Measurements from ENCODE around the gene EFHB. TPM values are rescaled to one million over a fixed set of nuclear protein-coding genes. Genes with fewer than 3 reads are reported as not detected.
"Not testable (repeated sequence)": the region's sequence is repeated elsewhere in the genome, so short reads cannot be mapped to it uniquely, and the experiment has no call there.

The EFHB gene, protein sequence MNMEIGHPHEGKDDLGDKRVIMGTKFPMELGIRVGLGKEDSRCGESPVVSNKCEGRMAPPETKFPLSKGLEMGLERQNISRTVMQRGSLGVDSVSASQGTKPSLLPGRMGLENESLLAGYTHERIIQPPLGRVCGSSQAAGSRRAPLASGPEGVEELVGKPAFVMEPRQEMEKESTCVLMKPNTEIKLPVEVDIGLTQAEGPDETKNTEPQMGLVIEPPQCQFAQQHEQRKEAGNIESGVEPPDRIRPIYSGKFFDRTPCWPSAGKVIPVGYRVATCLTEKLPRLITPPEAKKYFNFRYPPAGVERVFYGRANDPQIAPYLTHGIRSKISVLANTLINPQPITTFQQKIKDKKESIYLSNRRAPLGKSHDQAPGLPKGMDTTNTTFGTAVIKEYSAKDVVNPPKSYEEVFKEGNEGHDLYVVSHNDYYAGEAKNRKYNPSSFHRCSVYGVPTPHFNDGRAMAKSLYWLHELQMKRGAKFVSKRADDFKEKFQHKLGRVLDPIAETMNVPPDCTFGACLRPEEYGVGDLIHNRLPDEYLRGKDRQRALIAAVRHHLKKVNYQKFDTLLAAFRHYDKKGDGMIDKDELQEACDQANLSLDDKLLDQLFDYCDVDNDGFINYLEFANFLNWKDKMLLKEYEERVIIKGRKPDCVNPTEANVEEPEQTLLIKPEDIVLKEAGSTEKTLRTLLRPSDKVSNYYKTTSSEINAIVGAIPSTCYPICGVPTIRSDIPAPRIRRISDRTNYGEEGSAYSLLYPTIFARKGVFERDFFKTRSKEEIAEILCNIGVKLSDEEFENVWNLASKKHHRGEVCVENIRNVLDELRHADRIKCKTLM
- total RNA-seq (2014; rRNA removed; shearing (Covaris generic); ENCODE audit: low replicate concordance) = not detected in 2 replicates

DNA sequence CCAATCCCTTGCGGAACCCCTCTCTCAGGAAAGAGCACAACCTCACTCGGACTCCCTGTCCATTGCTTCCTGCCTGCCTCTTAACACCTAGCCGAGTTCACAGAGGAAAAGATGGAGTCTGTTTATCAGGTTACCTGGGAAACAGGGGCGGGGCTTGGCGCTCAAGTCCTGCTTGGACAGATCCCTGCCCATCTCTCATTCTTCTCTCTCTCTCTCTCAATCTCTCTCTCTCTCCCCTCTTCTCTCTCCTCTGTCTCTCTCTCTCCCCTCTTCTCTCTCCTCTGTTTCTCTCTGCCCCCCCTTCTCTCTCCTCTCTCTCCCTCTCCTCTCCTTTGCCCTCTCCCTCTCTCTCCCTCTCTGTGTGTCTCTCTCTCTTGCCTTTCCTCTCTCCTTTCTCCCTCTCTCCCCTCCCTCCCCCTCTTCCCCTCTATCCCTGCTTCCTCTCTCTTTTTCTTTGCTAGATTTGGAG, at the start of gene EFHB:
Gene EFHB, minus strand, starts transcription at position 120 of the 469 bp plus-strand sequence. CDS start 199 bp downstream, outside the sequence.
- Histone ChIP-seq H3K27me3 (no peaks in the 10 kb centered on the region), H3K4me3 (no peak within 1 kb of the TSS), H3K36me3 (no peaks in the 10 kb centered on the region), H3K9me3 (no peaks in the 10 kb centered on the region)
- peak; percentile 9 for DNase-seq

DNA sequence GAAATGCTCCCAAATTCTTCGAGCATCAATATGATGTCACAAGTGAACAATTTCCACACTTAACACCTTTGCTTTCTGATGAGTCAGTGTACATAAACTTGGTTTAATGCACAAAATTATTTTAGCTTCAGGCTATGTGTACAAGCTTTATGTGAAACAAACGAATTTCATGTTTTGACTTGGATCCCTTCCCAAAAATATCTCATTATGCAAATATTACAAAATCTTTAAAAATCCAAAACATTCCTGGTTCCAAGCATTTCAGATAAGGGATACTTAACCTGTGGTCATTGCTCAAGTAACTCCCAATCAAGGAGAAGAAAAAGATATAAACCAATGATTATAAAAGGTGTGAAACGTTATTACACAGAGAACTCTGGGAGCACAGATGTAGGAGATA, 38.0 kb upstream of the EFHB start:
- no peak overlapping the region for H3K4me3 ChIP-seq
- H3K9me3 ChIP-seq = no peaks in the 10 kb centered on the region
- no peak for DNase-seq
- H3K27me3 ChIP-seq = no peaks in the 10 kb centered on the region
- H3K36me3 ChIP-seq = peaks cover 9% of the 10 kb centered on the region

DNA sequence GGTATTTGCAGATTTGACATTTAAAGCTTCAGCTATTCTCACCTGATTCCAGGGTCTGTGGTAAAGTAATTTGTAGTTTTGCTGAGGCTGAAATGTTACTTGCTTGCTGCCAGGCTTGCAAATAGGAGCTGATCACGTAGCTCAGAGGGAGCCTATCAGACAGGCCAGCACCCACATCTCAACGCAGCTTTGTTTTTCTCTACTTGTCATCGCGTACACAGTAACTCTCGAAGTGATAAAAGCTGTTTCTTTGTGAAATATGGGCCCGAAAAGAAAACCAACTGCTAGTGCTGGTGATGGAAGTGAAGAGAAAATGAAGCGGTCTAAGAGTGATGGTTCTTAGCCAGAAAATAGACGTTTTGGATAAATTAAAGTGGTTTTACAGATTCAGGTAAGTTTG, 36.3 kb upstream of the EFHB start:
- Histone ChIP-seq H3K9me3 (no peaks in the 10 kb centered on the region), H3K4me3 (no peak overlapping the region), H3K27me3 (no peaks in the 10 kb centered on the region), H3K36me3 (peaks cover 2% of the 10 kb centered on the region)
- no peak for DNase-seq

DNA sequence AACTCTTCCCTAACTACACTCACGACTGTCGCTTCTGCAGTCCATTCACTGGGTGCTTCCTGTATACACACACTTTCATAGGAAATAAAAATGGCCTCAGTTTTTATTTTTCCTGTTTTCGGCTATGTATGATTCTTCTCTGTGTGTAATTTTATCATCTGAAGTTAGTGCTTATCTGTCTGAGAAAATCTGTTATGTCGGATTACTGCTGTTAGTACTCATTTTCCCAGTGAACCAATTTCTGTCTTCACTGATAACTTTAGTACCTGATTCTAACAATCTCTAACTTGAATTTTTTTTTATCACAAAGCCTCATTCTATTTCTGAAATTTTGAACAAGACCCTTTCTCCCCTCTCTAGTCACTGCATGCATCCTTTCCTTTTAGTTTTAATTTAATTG, 33.8 kb upstream of the EFHB start:
- Histone ChIP-seq H3K9me3 (no peaks in the 10 kb centered on the region), H3K27me3 (no peaks in the 10 kb centered on the region), H3K36me3 (no peaks in the 10 kb centered on the region; the same call in 1 of the 2 replicates), H3K4me3 (no peak overlapping the region)
- DNase-seq = no peak

DNA sequence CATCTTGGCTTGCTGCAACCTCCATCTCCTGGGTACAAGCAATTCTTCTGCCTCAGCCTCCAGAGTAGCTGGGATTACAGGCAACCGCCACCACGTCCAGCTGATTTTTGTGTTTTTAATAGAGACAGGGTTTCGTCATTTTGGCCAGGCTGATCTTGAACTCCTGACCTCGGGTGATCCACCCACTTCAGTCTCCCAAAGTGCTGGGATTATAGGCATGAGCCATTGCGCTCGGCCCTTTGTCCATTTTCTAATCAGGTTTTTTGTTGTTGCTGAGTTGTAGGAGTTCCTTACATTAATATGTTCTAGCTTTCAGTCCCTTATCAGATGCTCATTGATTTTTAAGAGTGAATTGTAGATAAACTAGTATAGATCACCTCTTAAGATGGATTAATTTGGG, 33.2 kb upstream of the EFHB start:
- Histone ChIP-seq H3K27me3 (no peaks in the 10 kb centered on the region), H3K9me3 (no peaks in the 10 kb centered on the region), H3K4me3 (no peak overlapping the region), H3K36me3 (no peaks in the 10 kb centered on the region; the same call in 1 of the 2 replicates)
- no peak for DNase-seq

DNA sequence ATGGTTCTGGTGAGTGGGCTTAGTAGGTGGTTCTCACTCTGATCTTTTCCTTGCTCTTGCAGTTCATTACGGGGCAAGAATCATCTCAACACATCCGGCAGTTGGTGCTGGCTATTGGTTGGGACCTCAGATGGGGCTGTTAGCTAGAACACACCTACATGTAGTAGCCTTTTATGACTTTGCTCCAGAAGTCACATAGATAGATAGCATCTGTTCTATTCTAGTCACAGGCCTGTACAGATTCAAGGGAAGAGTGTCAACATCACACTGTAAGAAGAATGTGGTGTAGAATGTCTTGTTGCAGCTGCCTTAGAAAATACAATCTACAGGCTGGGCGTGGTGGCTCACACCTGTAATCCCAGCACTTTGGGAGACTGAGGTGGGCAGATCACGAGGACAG, 27.9 kb upstream of the EFHB start:
- H3K27me3 ChIP-seq = no peaks in the 10 kb centered on the region
- H3K36me3 ChIP-seq = no peaks in the 10 kb centered on the region; the same call in 1 of the 2 replicates
- H3K9me3 ChIP-seq = no peaks in the 10 kb centered on the region
- DNase-seq = no peak
- no peak overlapping the region for H3K4me3 ChIP-seq

DNA sequence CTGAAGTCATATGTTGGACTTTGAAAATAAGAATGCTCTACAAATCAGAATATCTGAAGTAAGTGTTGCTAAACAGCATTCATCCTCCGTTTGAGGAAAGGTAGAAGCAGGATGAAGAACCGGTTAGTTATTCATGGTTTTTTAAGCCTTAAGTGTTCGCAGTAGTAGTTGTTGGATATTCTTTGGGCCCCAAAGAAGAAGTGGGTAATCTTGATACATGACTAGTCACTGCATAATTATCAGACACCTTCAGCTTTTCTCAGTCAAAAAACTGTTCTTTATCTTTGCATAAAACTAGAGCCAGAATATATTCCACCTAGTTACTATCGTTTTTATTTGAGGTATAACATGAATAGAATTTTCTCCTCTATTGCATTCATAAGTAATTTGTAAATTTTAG, 26.7 kb upstream of the EFHB start:
- H3K4me3 ChIP-seq = no peak overlapping the region
- no peaks in the 10 kb centered on the region for H3K27me3 ChIP-seq
- DNase-seq = no peak
- no peaks in the 10 kb centered on the region for H3K9me3 ChIP-seq
- no peaks in the 10 kb centered on the region; the same call in 1 of the 2 replicates for H3K36me3 ChIP-seq

DNA sequence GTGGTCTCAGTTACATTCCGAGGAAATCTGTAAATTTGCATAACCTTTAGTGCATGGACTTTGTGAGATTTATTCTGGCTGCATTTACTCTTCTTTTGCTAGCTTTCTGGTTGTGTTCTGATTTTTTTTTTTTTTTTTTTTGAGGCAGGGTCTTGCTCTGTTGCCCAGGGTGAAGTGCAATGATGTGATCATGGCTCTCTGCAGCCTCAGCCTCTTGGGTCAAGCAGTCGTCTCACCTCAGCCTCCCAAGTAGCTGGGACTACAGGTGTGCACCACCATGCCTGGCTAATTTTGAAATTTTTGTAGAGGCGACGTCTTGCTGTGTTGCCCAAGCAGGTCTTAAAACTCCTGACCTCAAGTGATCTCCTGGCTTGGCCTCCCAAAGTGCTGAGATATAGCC, 25.5 kb upstream of the EFHB start:
- Histone ChIP-seq H3K4me3 (no peak overlapping the region), H3K27me3 (no peaks in the 10 kb centered on the region), H3K9me3 (no peaks in the 10 kb centered on the region), H3K36me3 (no peaks in the 10 kb centered on the region; the same call in 1 of the 2 replicates)
- no peak for DNase-seq

DNA sequence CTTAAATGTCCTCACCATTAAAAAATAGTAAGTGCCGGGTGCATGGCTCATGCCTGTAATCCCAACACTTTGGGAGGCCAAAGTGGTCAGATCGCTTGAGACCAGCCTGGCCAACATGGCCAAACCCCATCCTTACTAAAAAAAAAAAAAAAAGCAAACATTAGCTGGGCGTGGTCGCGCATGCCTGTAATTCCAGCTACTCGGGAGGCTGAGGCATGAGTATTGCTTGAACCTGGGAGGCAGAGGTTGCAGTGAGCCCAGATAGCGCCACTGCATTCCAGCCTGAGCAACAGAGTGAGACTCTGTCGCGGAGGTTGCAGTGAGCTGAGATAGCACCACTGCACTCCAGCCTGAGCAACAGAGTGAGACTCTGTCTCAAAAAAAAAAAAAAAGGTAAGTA, 23.3 kb upstream of the EFHB start:
- not testable (repeated sequence) for H3K9me3 ChIP-seq, H3K36me3 ChIP-seq, DNase-seq, H3K27me3 ChIP-seq, H3K4me3 ChIP-seq

DNA sequence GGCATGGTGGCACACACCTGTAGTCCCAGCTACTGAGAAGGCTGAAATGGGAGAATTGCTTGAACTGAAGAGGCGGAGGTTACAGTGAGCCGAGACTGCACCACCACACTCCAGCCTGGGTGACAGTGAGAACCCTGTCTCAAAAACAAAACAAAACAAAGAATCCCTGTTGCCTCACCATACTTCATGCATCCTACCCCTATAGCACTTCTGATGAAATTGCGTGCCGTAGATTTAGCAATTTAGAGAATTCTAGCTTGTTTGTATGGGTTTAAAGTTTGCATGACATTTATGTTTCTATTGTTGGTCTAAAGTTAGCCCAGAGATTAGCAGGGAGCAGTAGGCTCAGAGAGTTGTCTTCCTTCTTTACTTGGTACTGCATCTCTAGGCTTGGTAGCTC, 20.7 kb upstream of the EFHB start:
- H3K9me3 ChIP-seq = no peaks in the 10 kb centered on the region
- H3K4me3 ChIP-seq = no peak overlapping the region
- no peaks in the 10 kb centered on the region for H3K27me3 ChIP-seq
- DNase-seq = no peak
- peaks cover 9% of the 10 kb centered on the region; the same call in 1 of the 2 replicates for H3K36me3 ChIP-seq

DNA sequence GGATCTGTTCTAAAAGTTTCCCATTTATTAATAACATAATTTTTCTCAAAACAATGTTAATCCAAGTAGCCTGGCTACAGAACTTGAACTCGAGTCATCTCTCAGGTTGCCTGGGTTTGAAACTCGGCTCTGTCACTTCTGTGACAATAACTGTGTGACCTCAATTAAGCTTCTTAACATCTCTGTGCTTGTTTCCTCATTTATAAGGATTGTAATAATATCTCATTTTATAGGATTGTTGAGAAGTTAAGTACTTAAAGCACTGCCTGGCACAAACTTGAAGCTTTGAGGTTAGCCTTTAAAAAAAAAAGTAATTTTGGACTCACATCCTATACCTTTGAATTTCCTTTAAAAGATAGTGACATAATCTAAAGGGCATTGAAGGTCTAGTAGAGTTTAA, 16.3 kb upstream of the EFHB start:
- Histone ChIP-seq H3K27me3 (no peaks in the 10 kb centered on the region), H3K9me3 (no peaks in the 10 kb centered on the region), H3K36me3 (peaks cover 12% of the 10 kb centered on the region; the same call in 1 of the 2 replicates), H3K4me3 (no peak overlapping the region)
- no peak for DNase-seq

DNA sequence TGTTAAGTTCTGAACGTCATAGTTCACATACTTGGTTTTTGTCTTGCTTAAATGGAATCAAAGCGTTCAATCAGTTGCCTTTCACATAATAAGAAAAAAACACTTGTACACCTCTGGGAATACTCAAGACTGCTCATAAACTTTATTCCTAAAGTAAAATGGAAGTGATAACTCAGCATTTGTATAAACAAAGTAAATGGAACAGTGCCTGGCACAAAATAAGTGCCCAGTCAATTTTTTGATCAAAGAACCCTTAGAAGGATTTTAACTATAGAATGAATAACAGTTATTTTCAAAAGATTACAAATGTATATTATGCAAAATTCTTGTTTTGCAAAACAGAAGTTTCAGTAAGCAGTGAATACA, 14.2 kb upstream of the EFHB start:
- H3K27me3 ChIP-seq = no peaks in the 10 kb centered on the region
- no peak for DNase-seq
- H3K9me3 ChIP-seq = no peaks in the 10 kb centered on the region
- peak overlapping the region; percentile 86 for H3K4me3 ChIP-seq
- H3K36me3 ChIP-seq = peaks cover 10% of the 10 kb centered on the region; the same call in 1 of the 2 replicates

DNA sequence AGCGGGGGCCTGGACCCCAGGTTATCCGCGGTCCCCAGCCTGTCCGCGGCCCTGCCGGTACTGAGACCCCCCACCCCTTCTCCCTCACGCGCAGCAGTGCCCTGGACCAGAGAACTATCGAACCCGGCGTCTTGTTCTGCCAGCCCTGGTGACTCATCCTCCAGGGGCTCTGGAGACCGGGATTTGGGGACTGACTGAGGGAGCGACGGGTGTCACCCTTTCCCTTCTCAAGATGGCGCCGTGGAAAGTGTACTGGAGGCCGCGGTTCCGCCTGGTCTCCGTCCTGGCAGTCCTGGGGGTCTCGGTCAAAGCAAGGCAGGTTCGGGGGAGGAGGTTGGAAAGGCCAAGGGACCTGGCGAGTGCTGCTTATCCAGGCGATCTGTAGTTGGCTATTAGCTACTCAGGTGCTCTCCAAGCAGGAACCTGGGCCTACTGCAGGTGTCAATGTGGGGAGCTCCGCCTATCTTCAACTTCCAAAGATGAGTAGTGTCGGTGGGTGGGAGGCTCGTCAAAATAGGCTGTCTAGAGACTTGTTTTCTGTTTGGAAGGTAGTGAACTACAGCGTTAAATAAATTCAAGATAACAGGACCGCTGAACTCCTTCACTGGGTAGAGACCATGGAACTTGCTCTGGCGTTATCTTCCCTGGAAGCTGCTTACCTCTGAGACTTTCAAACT, 13.7 kb upstream of the EFHB start:
- Histone ChIP-seq H3K27me3 (no peaks in the 10 kb centered on the region), H3K36me3 (peaks cover 10% of the 10 kb centered on the region; the same call in 1 of the 2 replicates), H3K9me3 (no peaks in the 10 kb centered on the region), H3K4me3 (peak overlapping the region; percentile 86)
- peak; percentile 48 for DNase-seq

DNA sequence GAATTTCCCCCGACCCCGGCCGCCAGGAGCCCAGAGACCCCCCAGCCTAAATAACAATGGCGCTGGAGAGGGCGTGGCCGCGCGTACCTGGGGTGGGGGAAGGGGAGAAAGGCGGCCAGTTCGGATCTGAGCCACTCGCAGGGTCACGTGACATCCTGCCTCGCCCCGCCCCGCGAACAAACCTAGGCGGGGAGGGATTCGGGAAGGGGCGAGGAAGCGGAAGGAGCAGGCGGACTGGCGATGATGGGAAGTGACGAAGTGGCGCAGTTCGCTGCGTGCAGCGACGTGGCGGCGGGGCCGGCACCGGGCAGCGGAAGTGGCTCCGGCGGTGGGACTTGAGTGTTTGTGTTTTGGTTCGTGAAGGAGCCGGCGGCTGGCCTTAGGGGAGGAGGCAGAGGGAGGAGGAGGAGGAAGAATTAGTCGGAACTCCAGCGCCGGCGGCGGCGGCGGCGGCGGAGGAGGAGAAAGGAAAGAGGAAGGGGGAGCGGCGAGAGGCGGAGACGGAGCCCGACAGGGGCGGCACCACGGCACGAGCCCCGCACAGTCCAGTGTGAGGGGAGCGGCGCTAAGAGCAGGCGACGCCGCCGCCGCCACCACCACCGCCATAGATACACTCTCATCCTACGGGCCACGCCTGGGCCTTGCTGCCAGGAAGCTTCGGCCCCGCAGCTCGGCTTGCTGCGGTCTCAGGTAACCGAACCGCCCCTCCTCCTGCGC, 13.0 kb upstream of the EFHB start, which contains the start of gene RAB5A:
Gene RAB5A, plus strand, starts transcription at position 266 of the 717 bp plus-strand sequence. CDS start 3,802 bp downstream, outside the sequence.
- Histone ChIP-seq H3K27me3 (no peaks in the 10 kb centered on the region), H3K9me3 (no peaks in the 10 kb centered on the region), H3K4me3 (peak within 1 kb of the TSS; percentile 86), H3K36me3 (peaks cover 10% of the 10 kb centered on the region; the same call in 1 of the 2 replicates)
- peak; percentile 94 for DNase-seq

DNA sequence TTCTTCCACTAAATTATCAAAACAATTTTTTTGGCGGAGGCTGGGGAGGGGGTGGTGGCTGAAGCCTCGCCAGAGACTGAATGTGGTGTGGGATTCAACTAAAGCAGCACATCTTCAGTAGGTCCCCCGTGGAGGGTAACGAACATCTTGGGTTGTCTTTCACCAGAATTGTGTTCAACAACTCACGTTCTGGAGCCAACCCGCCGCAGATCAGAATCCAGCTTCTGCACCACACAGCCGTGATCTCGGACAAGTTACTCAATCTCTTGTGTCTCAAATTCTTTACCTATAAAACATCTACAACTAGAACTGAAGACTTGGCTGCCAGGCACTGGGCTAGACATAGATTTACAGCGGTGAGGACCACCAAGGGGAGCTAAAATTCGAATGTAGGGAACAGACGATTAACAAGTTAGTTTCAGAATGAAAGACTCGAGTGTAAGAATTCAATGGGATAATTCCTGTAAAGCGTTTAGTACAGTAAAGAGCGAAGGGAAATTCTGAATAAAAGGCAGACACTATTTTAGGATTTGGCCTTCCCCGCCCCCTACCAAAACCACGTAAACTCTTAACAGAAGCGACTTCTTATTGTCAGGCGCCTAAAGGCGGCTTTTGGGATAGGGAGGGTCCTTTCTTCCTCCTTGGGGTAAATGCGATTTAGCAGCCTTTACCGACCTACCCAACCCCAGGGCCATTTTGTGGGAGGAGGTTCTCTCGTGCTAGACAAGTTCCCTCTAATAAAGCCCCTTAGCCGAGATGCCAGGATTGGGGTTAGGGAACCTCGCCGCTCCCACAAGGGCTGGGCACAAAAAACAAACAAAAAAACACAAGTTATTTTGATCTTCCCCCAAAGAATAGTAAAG, 12.2 kb upstream of the EFHB start:
- Histone ChIP-seq H3K9me3 (no peaks in the 10 kb centered on the region), H3K27me3 (no peaks in the 10 kb centered on the region), H3K36me3 (peaks cover 6% of the 10 kb centered on the region; the same call in 1 of the 2 replicates), H3K4me3 (peak overlapping the region; percentile 86)
- no peak for DNase-seq
